Prostate gland (tissue), 2 donors: ENCODE data around the gene BCL11B. TPM values are rescaled to one million over a fixed set of nuclear protein-coding genes. Genes with fewer than 3 reads are reported as not detected.

ENCODE experiments used
- DNase-seq: peaks from one replicate; pipeline ENCODE4 v3.0.0-alpha.2; 2019; ENCODE audit warnings: low spot score
- H3K27ac ChIP-seq, 2 donors: fragments of 200-600 bp; sonication (generic); 2 replicates each; pipeline ENCODE4 v1.5.1; 2017 to 2019
- H3K27me3 ChIP-seq: fragments of 200-600 bp; sonication (generic); replicated peaks from 2 replicates; pipeline ENCODE4 v1.5.1; 2019; ENCODE audit not compliant: insufficient read depth
- H3K36me3 ChIP-seq, 2 donors: fragments of 200-600 bp; sonication (generic); 1 replicate in 1 of 2; 2 replicates in 1 of 2; pipeline versions ENCODE4 v1.5.1 to v1.8.1; 2017 to 2019
- H3K4me1 ChIP-seq: fragments of 200-600 bp; sonication (generic); replicated peaks from 2 replicates; pipeline ENCODE4 v1.5.1; 2019
- H3K4me3 ChIP-seq, 2 donors: fragments of 200-600 bp; sonication (generic); 2 replicates each; pipeline ENCODE4 v1.5.1; 2017 to 2019
- H3K9me3 ChIP-seq: fragments of 200-600 bp; sonication (generic); 2 replicates; pipeline ENCODE4 v1.5.1; 2017
- POLR2A ChIP-seq: fragments of 450-650 bp; IDR thresholded peaks from one replicate; pipeline ENCODE4 v1.6.1; 2016; ENCODE audit warnings: antibody characterized with exemption, mild to moderate bottlenecking
- POLR2AphosphoS5 ChIP-seq: sonication (generic); formaldehyde crosslinking; IDR thresholded peaks from one replicate; pipeline ENCODE4 v1.6.1; 2017; ENCODE audit warnings: antibody characterized with exemption
- WGBS: methylation state at CpG from one replicate; pipeline ENCODE4 v1.1.5; 2018; 5-methylcytosine and 5-hydroxymethylcytosine counted together
- intact Hi-C: fragments of 100-400 bp; cut with DNase I; formaldehyde crosslinking; loops from one replicate; pipeline ENCODE4 v1.14.2; 2022
- total RNA-seq, 2 donors: library from RNA; depleted of rRNA; stranded (reverse); fragments of >200 nt; gene quantifications; one replicate each; pipeline ENCODE4 v1.1.0, GENCODE V29; 2016
- TF ChIP-seq, protein P1 (sequence below), 4 experiments: fragments of 200-600 bp in 2 of 4; fragments of 450-650 bp in 2 of 4; sonication (generic) in 2 of 4; IDR thresholded peaks; 1 replicate in 3 of 4; 2 replicates in 1 of 4; pipeline ENCODE4 v1.5.1; 2016 to 2019; ENCODE audit warnings: antibody characterized with exemption in 4 of 4, mild to moderate bottlenecking in 2 of 4, moderate library complexity in 2 of 4

BCL11B gene
- total RNA-seq, 2 donors from 2014 or later, result 2.8 to 5.4 TPM

- Histone ChIP-seq H3K9me3 (no peaks in the 10 kb centered on the region), H3K27ac (no peak overlapping the region), H3K4me3 (no peak overlapping the region), H3K27me3 (peaks cover 15% of the 10 kb centered on the region), H3K36me3 (no peaks in the 10 kb centered on the region), H3K4me1 (no peaks in the 10 kb centered on the region)
- WGBS, result 94% methylated on average over 2 of the region's 2 CpGs
- no peak for DNase-seq
- TF ChIP-seq POLR2A (no peak), POLR2AphosphoS5 (no peak)
- TF ChIP-seq, protein P1, sequence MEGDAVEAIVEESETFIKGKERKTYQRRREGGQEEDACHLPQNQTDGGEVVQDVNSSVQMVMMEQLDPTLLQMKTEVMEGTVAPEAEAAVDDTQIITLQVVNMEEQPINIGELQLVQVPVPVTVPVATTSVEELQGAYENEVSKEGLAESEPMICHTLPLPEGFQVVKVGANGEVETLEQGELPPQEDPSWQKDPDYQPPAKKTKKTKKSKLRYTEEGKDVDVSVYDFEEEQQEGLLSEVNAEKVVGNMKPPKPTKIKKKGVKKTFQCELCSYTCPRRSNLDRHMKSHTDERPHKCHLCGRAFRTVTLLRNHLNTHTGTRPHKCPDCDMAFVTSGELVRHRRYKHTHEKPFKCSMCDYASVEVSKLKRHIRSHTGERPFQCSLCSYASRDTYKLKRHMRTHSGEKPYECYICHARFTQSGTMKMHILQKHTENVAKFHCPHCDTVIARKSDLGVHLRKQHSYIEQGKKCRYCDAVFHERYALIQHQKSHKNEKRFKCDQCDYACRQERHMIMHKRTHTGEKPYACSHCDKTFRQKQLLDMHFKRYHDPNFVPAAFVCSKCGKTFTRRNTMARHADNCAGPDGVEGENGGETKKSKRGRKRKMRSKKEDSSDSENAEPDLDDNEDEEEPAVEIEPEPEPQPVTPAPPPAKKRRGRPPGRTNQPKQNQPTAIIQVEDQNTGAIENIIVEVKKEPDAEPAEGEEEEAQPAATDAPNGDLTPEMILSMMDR (IDR thresholded peaks at IDR 0.05), result no peak
- intact Hi-C loops, result no loop called here
Observed at GRCh38 chr14:99251721-99252120, 20.3 kb downstream of the BCL11B start.

DNA sequence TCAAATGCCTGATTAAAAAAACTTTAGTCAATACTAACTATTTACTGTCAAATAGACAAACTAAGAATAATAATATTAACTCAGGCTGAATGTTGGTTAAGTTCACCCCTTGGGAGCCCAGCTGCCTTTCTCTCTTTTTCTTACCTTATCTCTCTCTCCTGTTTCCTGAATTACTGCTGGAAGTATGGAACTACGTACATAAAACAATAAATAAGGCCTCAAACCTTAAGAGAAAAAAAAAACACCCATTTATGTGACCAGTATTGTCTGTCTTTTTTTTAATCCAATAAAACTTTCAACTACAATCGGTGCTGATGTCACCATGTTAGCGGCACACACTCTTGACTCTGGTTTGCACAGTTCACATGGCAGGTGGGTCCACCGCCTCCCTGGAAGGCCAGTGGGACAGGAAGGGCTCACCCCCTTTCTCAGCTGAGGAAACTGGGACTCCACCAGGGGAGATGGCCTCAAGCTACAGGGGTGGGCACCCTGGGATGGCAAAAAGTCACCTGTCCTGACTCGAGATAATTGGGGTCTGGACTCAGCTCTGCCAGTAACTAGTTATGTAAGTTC, 21.3 kb downstream of the BCL11B start:
- H3K36me3 ChIP-seq, result no peaks in the 10 kb centered on the region
- DNase-seq, result no peak
- H3K9me3 ChIP-seq, result no peaks in the 10 kb centered on the region
- WGBS, result 70% methylated on average over 5 of the region's 5 CpGs
- intact Hi-C loops, result no loop called here
- TF ChIP-seq POLR2AphosphoS5 (no peak), POLR2A (no peak)
- TF ChIP-seq, protein P1 (IDR thresholded peaks at IDR 0.05), result no peak
- no peak overlapping the region for H3K4me3 ChIP-seq
- H3K27ac ChIP-seq, result no peak overlapping the region
- H3K27me3 ChIP-seq, result peaks cover 24% of the 10 kb centered on the region
- no peaks in the 10 kb centered on the region for H3K4me1 ChIP-seq

DNA sequence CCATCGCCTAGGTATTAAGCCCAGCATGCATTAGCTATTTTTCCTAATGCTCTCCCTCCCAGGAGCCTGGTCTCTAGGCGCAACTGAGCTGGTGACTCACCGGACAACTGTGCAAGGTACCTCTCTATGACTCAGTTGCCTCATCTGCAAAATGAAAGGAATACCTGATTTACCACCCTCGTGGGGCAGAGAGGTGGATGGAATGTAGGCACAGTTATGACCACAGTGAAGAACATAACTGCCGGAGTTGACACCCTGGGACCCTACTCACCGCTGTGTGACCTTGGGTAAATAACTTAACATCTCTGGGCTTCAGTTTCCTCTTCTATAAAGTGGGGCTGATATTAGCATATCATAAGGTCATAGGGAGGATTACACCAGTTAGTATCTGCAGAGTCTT, 22.6 kb downstream of the BCL11B start:
- WGBS, result over 99% methylated on average over 6 of the region's 6 CpGs
- no peak for TF ChIP-seq POLR2A
- TF ChIP-seq POLR2AphosphoS5, result no peak
- TF ChIP-seq, protein P1 (IDR thresholded peaks at IDR 0.05), result no peak

DNA sequence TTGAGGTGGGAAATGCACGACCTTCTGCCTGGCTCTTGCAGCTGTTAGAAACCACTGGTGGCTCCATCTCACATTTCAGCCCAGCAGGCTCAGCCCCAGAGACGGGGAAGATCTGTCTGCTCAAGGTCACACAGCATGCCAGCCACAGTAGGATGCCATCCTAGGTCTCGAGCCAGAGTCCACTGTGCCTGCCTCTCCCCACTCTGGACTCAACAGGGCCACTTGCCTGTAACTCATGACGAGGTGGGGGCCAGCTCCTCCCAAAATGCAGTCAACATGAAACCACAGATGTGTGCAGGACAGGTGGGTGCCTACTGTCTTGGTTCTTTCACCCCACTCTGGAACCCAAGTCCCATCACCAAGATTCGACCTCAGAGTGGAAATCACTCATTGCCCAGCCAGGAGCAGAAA, 23.2 kb downstream of the BCL11B start:
- TF ChIP-seq POLR2AphosphoS5, result no peak
- TF ChIP-seq, protein P1 (IDR thresholded peaks at IDR 0.05), result no peak
- TF ChIP-seq POLR2A, result no peak
- Histone ChIP-seq H3K27me3 (peaks cover 23% of the 10 kb centered on the region), H3K4me1 (no peaks in the 10 kb centered on the region), H3K9me3 (no peaks in the 10 kb centered on the region), H3K4me3 (no peak overlapping the region), H3K36me3 (no peaks in the 10 kb centered on the region), H3K27ac (no peak overlapping the region)
- intact Hi-C loops, result no loop called here
- DNase-seq, result no peak
- WGBS, result 84% methylated on average over 5 of the region's 5 CpGs

More for the DNA sequence above, 22.6 kb downstream of the BCL11B start:
- Histone ChIP-seq H3K36me3 (no peaks in the 10 kb centered on the region), H3K9me3 (no peaks in the 10 kb centered on the region), H3K27me3 (peaks cover 26% of the 10 kb centered on the region), H3K4me3 (no peak overlapping the region), H3K27ac (no peak overlapping the region), H3K4me1 (no peaks in the 10 kb centered on the region)
- intact Hi-C loops, result no loop called here
- DNase-seq, result no peak

DNA sequence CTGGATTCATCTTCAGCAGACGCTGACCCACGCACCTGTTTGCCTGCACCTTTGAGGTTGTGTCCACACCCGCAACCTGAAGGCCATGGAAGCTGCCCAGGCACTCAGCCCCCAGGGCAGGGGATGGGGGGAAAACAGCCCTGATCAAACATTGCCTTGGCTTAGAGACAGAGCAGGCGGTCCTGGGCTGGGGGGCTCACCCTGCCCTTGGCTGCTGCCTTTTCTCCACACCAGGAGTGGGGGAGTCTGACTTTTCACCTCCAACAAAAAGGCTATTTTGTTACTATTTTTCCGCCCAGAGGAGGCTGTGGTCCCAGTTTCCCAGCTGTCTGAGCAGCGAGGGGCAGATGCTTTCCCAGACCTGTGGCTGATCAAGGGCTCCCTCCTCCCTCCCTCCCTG, 24.2 kb downstream of the BCL11B start:
- DNase-seq, result no peak
- intact Hi-C loops, result no loop called here

More for the DNA sequence above, 24.2 kb downstream of the BCL11B start:
- WGBS, result 86% methylated on average over 6 of the region's 6 CpGs
- Histone ChIP-seq H3K27ac (no peak overlapping the region), H3K9me3 (no peaks in the 10 kb centered on the region), H3K4me3 (no peak overlapping the region), H3K27me3 (peaks cover 24% of the 10 kb centered on the region), H3K36me3 (no peaks in the 10 kb centered on the region), H3K4me1 (no peaks in the 10 kb centered on the region)
- TF ChIP-seq, protein P1 (IDR thresholded peaks at IDR 0.05), result no peak
- TF ChIP-seq POLR2AphosphoS5 (no peak), POLR2A (no peak)
